DND-41 (cell line): ENCODE results near the gene GOLPH3L.

Experiments used
- CTCF ChIP-seq: IDR thresholded peaks from 2 replicates; pipeline ENCODE4 v1.5.1; 2012; ENCODE audit warnings: borderline replicate concordance, low read length, moderate library complexity, mild to moderate bottlenecking; ENCODE audit not compliant: poor library complexity, severe bottlenecking; ENCODE audit errors: extremely low read depth
- EZH2 ChIP-seq: IDR thresholded peaks from 3 replicates; pipeline ENCODE4 v1.6.1; 2012; ENCODE audit warnings: borderline replicate concordance, low read depth, mild to moderate bottlenecking, moderate library complexity, low read length, inconsistent platforms; ENCODE audit not compliant: severe bottlenecking

GRCh38 chr1:150629115-150629928, 67.6 kb downstream of the GOLPH3L start, which contains the start of gene ENSA:
- TF ChIP-seq CTCF (no peak), EZH2 (no peak)
